KMS-11 (cell line): Measurements from ENCODE around the gene FAM110C.

Experiments
- H2AFZ ChIP-seq: fragments of 200-600 bp; sonication (generic); 2 replicates; pipeline ENCODE4 v1.6.1; 2016; ENCODE audit warnings: antibody characterized with exemption, mixed run types, low read depth
- H3K27ac ChIP-seq: fragments of 200-600 bp; sonication (generic); 2 replicates; pipeline ENCODE4 v1.6.1; 2016; ENCODE audit warnings: mild to moderate bottlenecking, mixed run types
- H3K27me3 ChIP-seq: fragments of 200-600 bp; sonication (generic); 2 replicates; pipeline ENCODE4 v1.6.1; 2017; ENCODE audit warnings: mild to moderate bottlenecking, low read depth, mixed run types, moderate library complexity; ENCODE audit not compliant: insufficient read depth
- H3K36me3 ChIP-seq: fragments of 200-600 bp; sonication (generic); 2 replicates; pipeline ENCODE4 v1.6.1; 2017; ENCODE audit warnings: mild to moderate bottlenecking, mixed run types; ENCODE audit not compliant: insufficient read depth
- H3K4me1 ChIP-seq: fragments of 200-600 bp; sonication (generic); 2 replicates; pipeline ENCODE4 v1.6.1; 2016; ENCODE audit warnings: mild to moderate bottlenecking, low read depth, mixed run types; ENCODE audit not compliant: poor library complexity, severe bottlenecking
- H3K4me2 ChIP-seq: fragments of 200-600 bp; sonication (generic); 2 replicates; pipeline ENCODE4 v1.7.0; 2016; ENCODE audit warnings: mild to moderate bottlenecking, mixed run types
- H3K4me3 ChIP-seq: fragments of 200-600 bp; sonication (generic); IDR thresholded peaks from 2 replicates; pipeline ENCODE4 v1.6.1; 2017; ENCODE audit warnings: low read depth, low read length, mixed read lengths; ENCODE audit not compliant: insufficient read depth
- H3K79me2 ChIP-seq: fragments of 200-600 bp; sonication (generic); 2 replicates; pipeline ENCODE4 v1.6.1; 2016; ENCODE audit warnings: low read depth, mixed run types; ENCODE audit not compliant: insufficient read depth
- H3K9ac ChIP-seq: fragments of 200-600 bp; sonication (generic); 2 replicates; pipeline ENCODE4 v1.6.1; 2016; ENCODE audit warnings: mild to moderate bottlenecking, mixed run types
- H4K20me1 ChIP-seq: fragments of 200-600 bp; sonication (generic); 2 replicates; pipeline ENCODE4 v1.6.1; 2016; ENCODE audit warnings: mild to moderate bottlenecking, mixed run types; ENCODE audit not compliant: insufficient read depth
- CTCF ChIP-seq: fragments of 200-600 bp; sonication (generic); conservative IDR thresholded peaks from 2 replicates; pipeline ENCODE4 v1.6.1; 2017; ENCODE audit warnings: low read depth, mild to moderate bottlenecking, antibody characterized with exemption, low read length, moderate library complexity, mixed read lengths

FAM110C gene

GRCh38 chr2:55587-56448 is 9.5 kb upstream of the FAM110C start:
- no peak overlapping the region for H3K4me3 ChIP-seq
- no peak for TF ChIP-seq CTCF
- H3K9ac ChIP-seq: no peak overlapping the region
- H2AFZ ChIP-seq: no peak overlapping the region
- H3K4me1 ChIP-seq: no peaks in the 10 kb centered on the region
- no peak overlapping the region for H3K27ac ChIP-seq
- no peaks in the 10 kb centered on the region for H3K79me2 ChIP-seq
- no peaks in the 10 kb centered on the region for H3K36me3 ChIP-seq
- H3K27me3 ChIP-seq: no peaks in the 10 kb centered on the region
- no peak overlapping the region for H3K4me2 ChIP-seq
- H4K20me1 ChIP-seq: no peaks in the 10 kb centered on the region

GRCh38 chr2:51613-52012 is 5.3 kb upstream of the FAM110C start:
- Histone ChIP-seq H3K4me3 (no peak overlapping the region), H3K79me2 (no peaks in the 10 kb centered on the region), H3K4me2 (no peak overlapping the region), H4K20me1 (no peaks in the 10 kb centered on the region), H3K27me3 (no peaks in the 10 kb centered on the region), H2AFZ (no peak overlapping the region), H3K4me1 (no peaks in the 10 kb centered on the region), H3K27ac (no peak overlapping the region), H3K36me3 (no peaks in the 10 kb centered on the region), H3K9ac (no peak overlapping the region)
- no peak for TF ChIP-seq CTCF

- H3K4me2 ChIP-seq: no peak overlapping the region
- no peak overlapping the region for H3K4me3 ChIP-seq
- H3K9ac ChIP-seq: no peak overlapping the region
- H2AFZ ChIP-seq: no peak overlapping the region
- no peak overlapping the region for H3K27ac ChIP-seq
- TF ChIP-seq CTCF: no peak
- H3K79me2 ChIP-seq: no peaks in the 10 kb centered on the region
- H3K4me1 ChIP-seq: no peaks in the 10 kb centered on the region
- no peaks in the 10 kb centered on the region for H3K36me3 ChIP-seq
- H4K20me1 ChIP-seq: no peaks in the 10 kb centered on the region
- H3K27me3 ChIP-seq: no peaks in the 10 kb centered on the region
These were observed 1.4 kb upstream of the FAM110C start for GRCh38 chr2:47737-48136.

- Histone ChIP-seq H3K27ac (no peak overlapping the region), H2AFZ (peak overlapping the region; percentile 89; the same call in 1 of the 2 replicates), H4K20me1 (no peaks in the 10 kb centered on the region), H3K9ac (no peak overlapping the region), H3K79me2 (no peaks in the 10 kb centered on the region), H3K27me3 (no peaks in the 10 kb centered on the region), H3K4me2 (no peak overlapping the region), H3K4me1 (no peaks in the 10 kb centered on the region), H3K4me3 (peak overlapping the region; percentile 40), H3K36me3 (no peaks in the 10 kb centered on the region)
- no peak for TF ChIP-seq CTCF
These were observed 1.0 kb upstream of the FAM110C start for GRCh38 chr2:47346-47725.
